Midbrain (tissue), 1 donor: ENCODE data around the gene TCERG1.

Source experiments
- DNase-seq: peaks from one replicate; lab custom pipeline; 2025; lab: John Stamatoyannopoulos, UW

Gene TCERG1

GRCh38 chr5:146457431-146457830, 10.3 kb downstream of the TCERG1 start:
- DNase-seq, result no peak

- DNase-seq, result no peak
These were observed 11.8 kb downstream of the TCERG1 start for GRCh38 chr5:146458894-146459293.

GRCh38 chr5:146461319-146461718, 14.2 kb downstream of the TCERG1 start:
- DNase-seq, result no peak

DNA sequence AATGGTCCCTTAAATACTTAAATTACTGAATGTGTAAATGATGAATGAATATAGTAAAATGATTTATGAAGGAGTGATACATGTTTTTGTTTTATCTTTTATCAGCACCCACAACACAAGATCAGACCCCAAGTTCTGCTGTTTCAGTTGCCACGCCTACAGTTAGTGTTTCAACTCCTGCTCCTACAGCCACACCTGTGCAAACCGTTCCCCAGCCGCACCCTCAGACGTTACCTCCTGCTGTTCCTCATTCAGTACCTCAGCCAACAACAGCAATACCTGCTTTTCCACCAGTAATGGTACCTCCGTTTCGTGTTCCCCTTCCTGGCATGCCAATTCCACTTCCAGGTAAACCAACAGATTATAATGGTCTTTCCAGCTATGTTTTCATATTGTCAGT, 16.3 kb downstream of the TCERG1 start:
- no peak for DNase-seq

GRCh38 chr5:146466521-146467349, 19.6 kb downstream of the TCERG1 start:
- no peak for DNase-seq

DNA sequence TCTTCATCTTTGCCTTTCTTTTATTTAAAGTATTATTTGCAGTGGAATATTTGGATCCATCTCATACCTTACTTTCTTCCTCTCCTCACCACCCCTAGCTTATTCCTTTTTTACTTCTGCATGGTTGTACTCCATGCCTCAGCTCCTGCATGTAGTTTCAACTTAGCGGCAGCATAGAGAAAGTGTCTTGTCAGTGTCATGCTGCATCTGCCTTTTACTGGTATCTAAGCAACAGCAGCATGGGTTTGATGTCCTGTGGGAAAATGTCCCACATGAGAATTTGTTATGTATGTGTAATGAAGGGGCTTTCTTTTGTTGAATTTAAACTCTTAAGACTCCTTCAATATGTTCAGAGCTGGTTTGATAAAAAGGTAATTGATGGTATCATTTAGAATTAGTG, 20.6 kb downstream of the TCERG1 start:
- no peak for DNase-seq

DNA sequence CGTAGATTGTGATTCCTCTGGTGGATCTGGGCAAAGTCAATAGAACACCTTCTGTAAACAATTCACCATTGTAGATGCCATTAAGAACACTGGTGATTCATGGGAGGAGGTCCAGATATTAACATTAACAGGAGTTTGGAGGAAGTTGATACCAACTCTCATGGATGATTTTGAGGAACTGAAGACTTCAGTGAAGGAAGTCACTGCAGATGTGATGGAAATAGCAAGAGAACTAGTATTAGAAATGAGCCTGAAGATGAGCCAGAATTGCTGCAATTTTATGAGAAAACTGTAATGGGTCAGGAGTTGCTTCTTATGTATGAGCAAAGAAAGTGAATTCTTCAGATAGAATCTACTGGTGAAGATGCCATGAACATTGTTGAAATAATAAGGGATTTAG, 26.9 kb downstream of the TCERG1 start:
- no peak for DNase-seq

DNA sequence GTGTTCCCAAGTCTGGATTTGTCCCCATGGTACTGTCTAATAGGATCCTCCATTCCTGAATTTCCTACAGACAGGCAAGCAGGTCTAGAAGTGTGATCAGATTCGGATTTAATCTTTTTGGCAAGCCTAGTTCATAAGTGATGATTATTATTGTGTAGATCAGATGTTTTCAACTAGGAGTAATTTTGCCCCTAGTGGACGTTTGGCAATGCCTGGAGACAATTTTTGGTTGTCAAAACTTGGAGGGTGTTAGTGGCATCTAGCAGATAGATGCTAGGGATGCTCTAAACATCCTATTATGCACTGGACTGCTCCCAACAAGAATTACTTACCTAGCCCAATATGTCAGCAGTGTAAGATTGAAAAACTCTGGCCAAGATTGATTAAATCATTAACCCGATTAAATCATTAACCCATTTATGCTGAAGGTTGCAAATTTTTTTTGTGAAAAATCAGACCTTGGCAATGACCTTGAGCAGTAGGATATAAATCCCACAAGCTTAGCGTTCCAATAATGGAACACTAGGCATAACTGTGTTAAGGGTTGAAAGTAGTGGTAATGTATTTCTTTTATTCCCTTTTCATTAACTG, 28.2 kb downstream of the TCERG1 start:
- DNase-seq, result no peak

DNA sequence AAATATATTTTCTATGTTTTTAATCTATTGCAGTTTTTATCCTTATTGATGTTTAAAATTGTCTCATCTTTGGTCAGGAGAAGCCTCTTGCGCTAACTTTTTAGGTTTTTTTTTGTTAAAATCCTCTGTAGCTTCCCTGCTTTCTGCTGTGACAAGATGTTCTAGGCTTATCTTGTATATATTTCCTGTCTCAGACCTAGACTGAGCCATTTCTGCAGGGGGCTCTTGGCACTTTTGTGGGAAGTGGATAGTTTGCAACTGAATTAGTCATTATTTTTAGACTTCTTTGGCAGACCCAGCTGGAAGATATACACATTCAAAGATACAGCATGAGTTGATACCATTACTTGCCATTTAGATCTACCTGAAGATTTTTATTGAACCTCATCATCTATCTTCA, 28.8 kb downstream of the TCERG1 start:
- DNase-seq, result no peak

GRCh38 chr5:146482775-146483174, 35.6 kb downstream of the TCERG1 start:
- no peak for DNase-seq

DNA sequence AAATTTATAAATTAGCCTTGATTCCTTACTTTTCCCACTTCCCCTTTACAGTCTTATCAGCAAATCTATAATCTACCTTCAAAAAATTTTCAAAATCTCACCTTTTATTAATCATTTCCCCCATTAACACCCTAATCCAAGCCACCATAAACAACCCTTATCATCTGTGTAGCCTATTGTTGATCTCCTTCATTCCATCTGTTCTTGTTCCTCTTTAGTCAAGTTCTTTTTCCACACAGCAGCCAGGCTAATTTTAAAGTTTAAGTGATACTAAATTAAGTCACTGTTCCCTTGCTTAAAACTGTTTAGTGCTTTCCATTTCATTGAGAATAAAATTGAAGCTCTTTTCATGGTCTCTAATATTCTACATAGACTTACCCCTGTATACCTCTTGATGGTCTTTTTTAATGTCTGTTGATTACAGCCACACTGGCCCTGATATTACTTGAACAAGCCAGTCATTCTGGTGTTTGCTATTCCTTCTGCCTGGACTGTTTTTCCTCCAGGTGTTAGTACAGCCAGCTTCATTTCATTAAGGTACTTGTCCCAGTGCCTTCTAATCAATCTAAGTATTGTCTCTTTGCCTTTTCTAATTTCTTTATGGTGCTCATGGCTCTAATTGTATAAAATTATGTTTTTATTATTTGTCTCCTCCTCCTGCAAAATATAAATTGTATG, 37.7 kb downstream of the TCERG1 start:
- no peak for DNase-seq

- DNase-seq, result no peak
These were observed 43.1 kb downstream of the TCERG1 start for GRCh38 chr5:146490089-146490843.

DNA sequence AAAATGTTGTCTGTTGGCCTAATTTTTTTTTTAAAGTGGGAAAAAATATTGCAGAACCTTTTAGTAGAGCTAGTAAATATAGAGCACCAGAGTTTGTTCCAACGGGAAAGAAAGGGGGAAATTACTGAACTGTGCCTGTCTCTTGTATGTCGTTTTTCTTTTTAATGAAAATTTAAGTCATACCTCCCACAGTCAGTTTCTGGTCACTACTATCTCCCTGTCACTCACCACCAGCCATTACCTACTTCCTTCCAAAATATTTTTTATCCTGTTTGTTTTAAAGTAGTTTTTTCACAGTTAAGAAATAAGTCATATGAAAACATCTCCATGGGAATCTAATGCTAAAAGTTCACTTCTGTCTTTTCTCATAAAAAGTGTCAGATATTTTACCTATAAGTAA, 47.5 kb downstream of the TCERG1 start:
- DNase-seq, result no peak

- DNase-seq, result no peak
These were observed 52.5 kb downstream of the TCERG1 start for GRCh38 chr5:146499680-146500079.

DNA sequence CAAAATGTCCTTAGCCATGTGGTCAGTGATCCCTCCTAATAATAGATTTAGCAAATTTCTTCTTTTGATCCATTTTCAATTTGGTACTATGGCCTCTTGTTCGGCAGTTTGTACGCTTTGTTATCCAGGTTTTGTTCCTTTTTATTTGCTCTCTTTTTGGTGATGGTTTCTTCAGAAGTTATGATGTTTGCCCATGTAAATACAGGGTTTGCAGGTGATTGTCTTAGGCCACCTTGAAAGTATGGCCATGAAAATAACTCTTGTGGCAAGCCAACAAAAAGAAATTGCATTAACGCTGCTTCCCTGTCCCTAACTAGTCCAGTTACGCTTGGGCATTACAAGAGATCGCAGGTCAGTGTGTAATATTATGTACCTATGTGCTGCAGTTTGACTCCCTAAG, 60.3 kb downstream of the TCERG1 start:
- DNase-seq, result no peak

- no peak for DNase-seq
These were observed 63.5 kb downstream of the TCERG1 start for GRCh38 chr5:146510559-146511125.

GRCh38 chr5:146513462-146513861, 66.3 kb downstream of the TCERG1 start:
- no peak for DNase-seq

DNA sequence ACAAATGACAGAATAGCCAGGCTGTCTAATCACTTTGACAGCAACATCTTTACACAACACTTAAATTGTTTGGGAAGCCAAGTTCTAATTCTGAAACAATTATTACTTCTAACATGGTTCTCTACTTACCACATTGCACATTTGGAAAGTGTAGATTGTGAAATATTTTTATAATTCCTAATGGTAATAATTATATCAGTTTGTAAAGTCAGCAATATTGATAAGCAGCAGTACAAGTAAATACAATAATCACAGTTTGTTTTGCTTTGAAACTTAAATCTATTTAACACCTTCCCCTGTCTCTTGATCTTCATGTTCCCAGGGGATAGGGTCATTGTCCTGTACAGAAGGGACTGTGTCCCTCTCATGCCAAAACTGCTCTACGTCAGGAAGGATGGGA, 67.4 kb downstream of the TCERG1 start:
- no peak for DNase-seq

DNA sequence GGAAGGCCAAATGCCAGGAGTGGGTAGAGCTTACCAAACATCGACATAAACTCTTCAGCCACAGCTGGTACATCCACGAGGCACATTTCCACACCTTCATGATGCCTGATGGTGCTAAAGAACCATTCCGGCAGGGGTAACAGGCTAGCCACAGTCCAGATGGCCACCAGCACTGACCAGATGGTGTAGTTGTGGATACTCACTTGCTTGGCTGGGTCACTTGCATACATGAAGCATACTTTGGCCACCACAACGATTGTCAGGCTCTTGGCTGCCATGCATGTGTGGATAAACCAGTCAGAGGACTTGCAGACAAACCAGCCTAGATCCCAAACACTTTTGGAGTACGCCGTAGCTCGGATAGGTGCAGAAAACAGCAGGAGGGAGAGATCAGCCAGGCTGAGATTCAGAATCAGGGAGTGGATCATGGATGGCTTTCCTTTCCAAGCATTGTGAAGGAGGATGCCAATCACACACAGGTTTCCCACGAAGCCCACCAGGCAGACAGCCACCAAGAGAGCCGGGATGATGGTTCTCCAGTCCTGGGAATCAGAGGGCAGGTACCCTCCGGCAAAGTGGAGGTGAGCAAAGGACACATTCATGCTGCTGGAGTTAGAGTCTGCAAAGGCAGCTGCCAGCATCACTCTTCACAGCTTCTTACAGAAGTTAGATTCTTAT, 68.5 kb downstream of the TCERG1 start:
- no peak for DNase-seq

GRCh38 chr5:146516151-146516475, 69.0 kb downstream of the TCERG1 start, which contains the start of gene GPR151:
TSS of gene GPR151 (minus strand) at chr5:146516190. CDS start at chr5:146516113, 77 bp downstream.
- DNase-seq, result no peak

- no peak for DNase-seq
These were observed 72.4 kb downstream of the TCERG1 start for GRCh38 chr5:146519554-146519953.

DNA sequence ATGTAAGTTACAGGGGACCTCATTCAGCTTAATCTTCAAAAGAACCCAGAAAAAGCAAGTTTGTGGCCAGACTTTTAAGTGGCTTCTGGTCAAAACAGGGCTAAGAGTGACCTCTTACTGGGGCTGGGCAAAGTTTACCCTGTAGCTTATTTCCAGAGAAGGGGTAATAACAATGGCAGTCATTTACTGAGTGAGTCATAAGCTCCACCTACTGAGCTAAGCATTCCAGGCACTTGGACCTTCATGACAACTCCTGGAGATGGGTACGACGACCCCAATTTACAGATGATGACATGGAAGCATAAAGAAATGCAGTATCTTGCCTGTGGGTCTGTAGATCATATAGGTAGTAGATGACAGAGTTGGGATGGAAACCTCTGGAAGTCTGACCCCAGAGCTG, 73.6 kb downstream of the TCERG1 start:
- no peak for DNase-seq
